ENCODE data around the gene RRP9.

RRP9 gene

GRCh38 chr3:51891242-51892039 lies 50.3 kb downstream of the RRP9 start:
- no peak for TF ChIP-seq CTCF (conservative IDR thresholded peaks at IDR 0.05; ENCODE audit: low read length)
- DNase-seq (ENCODE audit: low read depth): no peak
- no peak overlapping the region for H3K4me3 ChIP-seq (ENCODE audit: low read length)

GRCh38 chr3:51888463-51889105 lies 53.1 kb downstream of the RRP9 start:
- DNase-seq (ENCODE audit: low read depth): no peak
- H3K4me3 ChIP-seq (ENCODE audit: low read length): no peak overlapping the region
- no peak for TF ChIP-seq CTCF (conservative IDR thresholded peaks at IDR 0.05; ENCODE audit: low read length)

GRCh38 chr3:51887620-51888019 lies 54.1 kb downstream of the RRP9 start:
- H3K4me3 ChIP-seq (ENCODE audit: low read length): no peak overlapping the region
- DNase-seq (ENCODE audit: low read depth): no peak
- no peak for TF ChIP-seq CTCF (conservative IDR thresholded peaks at IDR 0.05; ENCODE audit: low read length)

- no peak overlapping the region for H3K4me3 ChIP-seq (ENCODE audit: low read length)
- DNase-seq (ENCODE audit: low read depth): no peak
- no peak for TF ChIP-seq CTCF (conservative IDR thresholded peaks at IDR 0.05; ENCODE audit: low read length)
These were observed 55.3 kb downstream of the RRP9 start for GRCh38 chr3:51886447-51886846.

Measured in AG10803 (cell line).